Spinal cord (tissue), 10 donors: Measurements from ENCODE around the gene NTRK1. TPM values are rescaled to one million over a fixed set of nuclear protein-coding genes. Genes with fewer than 3 reads are reported as not detected.

Source experiments
- DNase-seq, 6 donors: peaks; one replicate each; pipeline versions ENCODE4 v3.0.0 to v3.0.0-alpha.2; 2013 to 2015; ENCODE audit warnings: low spot score in 6 of 6, low read depth in 4 of 6
- H3K27ac ChIP-seq: one replicate; pipeline ENCODE4 v1.5.1; 2013; ENCODE audit warnings: low read depth, low read length, control low read depth
- H3K27me3 ChIP-seq: one replicate; pipeline ENCODE4 v1.6.1; 2013; ENCODE audit warnings: low read length; ENCODE audit not compliant: control insufficient read depth, insufficient read depth
- H3K36me3 ChIP-seq: one replicate; pipeline ENCODE4 v1.6.1; 2013; ENCODE audit warnings: low read length; ENCODE audit not compliant: control insufficient read depth, insufficient read depth
- H3K4me1 ChIP-seq: one replicate; pipeline ENCODE4 v1.6.1; 2013; ENCODE audit warnings: low read length; ENCODE audit not compliant: control insufficient read depth, insufficient read depth
- H3K4me3 ChIP-seq: one replicate; pipeline ENCODE4 v1.5.1; 2013; ENCODE audit warnings: low read depth, low read length, control low read depth
- H3K9me3 ChIP-seq: one replicate; pipeline ENCODE4 v1.6.1; 2013; ENCODE audit warnings: low read length; ENCODE audit not compliant: control insufficient read depth, insufficient read depth
- WGBS: methylation state at CpG from one replicate; pipeline ENCODE4 v1.1.5; 2013; ENCODE audit warnings: missing lambda C conversion rate; ENCODE audit not compliant: insufficient coverage; 5-methylcytosine and 5-hydroxymethylcytosine counted together
- polyA plus RNA-seq, 2 donors: library from polyadenylated mRNA; unstranded; fragments of 120-200 nt; gene quantifications; one replicate each; pipeline ENCODE4 v1.2.1, GENCODE V29; 2013; ENCODE audit not compliant: insufficient read length in 2 of 2
- total RNA-seq, 2 donors: library from RNA; depleted of rRNA in 1 of 2; stranded (reverse); fragments of 120-200 nt in 1 of 2; fragments of >200 nt in 1 of 2; gene quantifications; one replicate each; pipeline versions ENCODE4 v1.2.3 to v1.2.4, GENCODE V29; 2013 to 2014
- donor health status: healthy.

NTRK1 gene
- total and polyA plus RNA-seq, 4 donors, result 1.7 to 13.5 (median 2.7) TPM

- H3K4me3 ChIP-seq, result no peak overlapping the region
- H3K36me3 ChIP-seq, result no peaks in the 10 kb centered on the region
- peaks cover 74% of the 10 kb centered on the region for H3K27me3 ChIP-seq
- H3K27ac ChIP-seq, result no peak overlapping the region
- no peaks in the 10 kb centered on the region for H3K9me3 ChIP-seq
- peaks cover 21% of the 10 kb centered on the region for H3K4me1 ChIP-seq
- 15% methylated on average over 11 of the region's 14 CpGs for WGBS
- DNase-seq, result no peak
Measured at GRCh38 chr1:156844638-156845037, 16.0 kb upstream of the NTRK1 start.

GRCh38 chr1:156845055-156845952, 15.4 kb upstream of the NTRK1 start:
- Histone ChIP-seq H3K27ac (no peak overlapping the region), H3K9me3 (no peaks in the 10 kb centered on the region), H3K27me3 (peaks cover 76% of the 10 kb centered on the region), H3K4me1 (peaks cover 21% of the 10 kb centered on the region), H3K4me3 (no peak overlapping the region), H3K36me3 (no peaks in the 10 kb centered on the region)
- no peak for DNase-seq
- WGBS, result 2% methylated on average over 45 of the region's 69 CpGs

- H3K27me3 ChIP-seq, result peaks cover 76% of the 10 kb centered on the region
- H3K27ac ChIP-seq, result no peak overlapping the region
- H3K36me3 ChIP-seq, result no peaks in the 10 kb centered on the region
- no peak for DNase-seq
- no peaks in the 10 kb centered on the region for H3K9me3 ChIP-seq
- peaks cover 21% of the 10 kb centered on the region for H3K4me1 ChIP-seq
- 44% methylated on average over 13 of the region's 18 CpGs for WGBS
- H3K4me3 ChIP-seq, result no peak overlapping the region
Measured at GRCh38 chr1:156845953-156846545, 14.6 kb upstream of the NTRK1 start.

- no peak overlapping the region for H3K4me3 ChIP-seq
- no peaks in the 10 kb centered on the region for H3K9me3 ChIP-seq
- no peaks in the 10 kb centered on the region for H3K36me3 ChIP-seq
- no peak overlapping the region for H3K27ac ChIP-seq
- H3K27me3 ChIP-seq, result peaks cover 78% of the 10 kb centered on the region
- 74% methylated on average over 2 of the region's 5 CpGs for WGBS
- peaks cover 21% of the 10 kb centered on the region for H3K4me1 ChIP-seq
- DNase-seq, result no peak
Measured at GRCh38 chr1:156846643-156847042, 14.0 kb upstream of the NTRK1 start.

- Histone ChIP-seq H3K9me3 (no peaks in the 10 kb centered on the region), H3K27ac (no peak overlapping the region), H3K27me3 (peaks cover 73% of the 10 kb centered on the region), H3K4me3 (no peak overlapping the region), H3K4me1 (peaks cover 31% of the 10 kb centered on the region), H3K36me3 (no peaks in the 10 kb centered on the region)
- WGBS, result 61% methylated on average over 7 of the region's 7 CpGs
- DNase-seq, result no peak
Measured at GRCh38 chr1:156847591-156848460, 12.8 kb upstream of the NTRK1 start.

GRCh38 chr1:156848461-156849150, 12.1 kb upstream of the NTRK1 start:
- WGBS, result 4% methylated on average over 35 of the region's 36 CpGs
- peaks cover 66% of the 10 kb centered on the region for H3K27me3 ChIP-seq
- H3K9me3 ChIP-seq, result no peaks in the 10 kb centered on the region
- H3K4me1 ChIP-seq, result peaks cover 31% of the 10 kb centered on the region
- no peaks in the 10 kb centered on the region for H3K36me3 ChIP-seq
- no peak overlapping the region for H3K4me3 ChIP-seq
- no peak for DNase-seq
- H3K27ac ChIP-seq, result no peak overlapping the region

- Histone ChIP-seq H3K27me3 (peaks cover 61% of the 10 kb centered on the region), H3K9me3 (no peaks in the 10 kb centered on the region), H3K27ac (no peak overlapping the region), H3K36me3 (no peaks in the 10 kb centered on the region), H3K4me1 (peaks cover 31% of the 10 kb centered on the region), H3K4me3 (no peak overlapping the region)
- WGBS, result 12% methylated on average over 20 of the region's 23 CpGs
- no peak for DNase-seq
Measured at GRCh38 chr1:156849151-156849496, 11.5 kb upstream of the NTRK1 start.

GRCh38 chr1:156851779-156852417, 8.8 kb upstream of the NTRK1 start:
- Histone ChIP-seq H3K27ac (no peak overlapping the region), H3K4me1 (peaks cover 20% of the 10 kb centered on the region)

GRCh38 chr1:156852418-156852874, 8.2 kb upstream of the NTRK1 start:
- Histone ChIP-seq H3K27me3 (peaks cover 41% of the 10 kb centered on the region), H3K36me3 (no peaks in the 10 kb centered on the region), H3K9me3 (no peaks in the 10 kb centered on the region), H3K4me1 (peaks cover 20% of the 10 kb centered on the region), H3K4me3 (no peak overlapping the region), H3K27ac (no peak overlapping the region)
- 39% methylated on average over 7 of the region's 9 CpGs for WGBS
- peak in 2 of 6 donors; percentile 48 to 66 for DNase-seq

More at GRCh38 chr1:156851779-156852417, 8.8 kb upstream of the NTRK1 start:
- Histone ChIP-seq H3K9me3 (no peaks in the 10 kb centered on the region), H3K4me3 (no peak overlapping the region), H3K36me3 (no peaks in the 10 kb centered on the region), H3K27me3 (peaks cover 41% of the 10 kb centered on the region)
- WGBS, result 74% methylated on average over 12 of the region's 17 CpGs
- DNase-seq, result no peak
